Chondrocyte (in vitro differentiated cells): ENCODE measurements around the gene TCN1. TPM values are rescaled to one million over a fixed set of nuclear protein-coding genes. Genes with fewer than 3 reads are reported as not detected.
"Not testable (repeated sequence)": the region's sequence is repeated elsewhere in the genome, so short reads cannot be mapped to it uniquely, and the experiment has no call there.

ENCODE experiments used
- DNase-seq: peaks from one replicate; pipeline ENCODE4 v3.0.0; 2021; ENCODE audit warnings: mixed read lengths, low spot score
- H3K27ac Mint-ChIP-seq: one replicate; pipeline ENCODE4 v1.8.0; 2021; ENCODE audit warnings: mild to moderate bottlenecking, moderate library complexity, mixed read lengths; ENCODE audit not compliant: unreplicated experiment
- H3K27me3 Mint-ChIP-seq: 2 replicates; pipeline ENCODE4 v1.8.0; 2021; ENCODE audit warnings: low read depth, mixed read lengths
- H3K36me3 Mint-ChIP-seq: 2 replicates; pipeline ENCODE4 v1.8.0; 2021; ENCODE audit warnings: low read depth, mixed read lengths
- H3K4me1 Mint-ChIP-seq: 2 replicates; pipeline ENCODE4 v1.8.0; 2021; ENCODE audit warnings: low read depth, mild to moderate bottlenecking, mixed read lengths
- H3K4me3 Mint-ChIP-seq: one replicate; pipeline ENCODE4 v1.8.0; 2021; ENCODE audit warnings: mild to moderate bottlenecking, moderate library complexity, mixed read lengths; ENCODE audit not compliant: unreplicated experiment
- H3K9me3 Mint-ChIP-seq: 2 replicates; pipeline ENCODE4 v1.8.0; 2021; ENCODE audit warnings: low read depth, mixed read lengths
- total RNA-seq: library from RNA; stranded (reverse); gene quantifications from 3 replicates; pipeline ENCODE4 v1.2.1, GENCODE V29; 2021
- TF ChIP-seq, protein P1 (sequence below): fragments of 200-600 bp; sonication (generic); IDR thresholded peaks from 2 replicates; pipeline ENCODE4 v1.5.0; 2021; ENCODE audit warnings: antibody characterized with exemption, mild to moderate bottlenecking, moderate library complexity

The TCN1 gene
- total RNA-seq, 1 donor from 2014 or later, result not detected

DNA sequence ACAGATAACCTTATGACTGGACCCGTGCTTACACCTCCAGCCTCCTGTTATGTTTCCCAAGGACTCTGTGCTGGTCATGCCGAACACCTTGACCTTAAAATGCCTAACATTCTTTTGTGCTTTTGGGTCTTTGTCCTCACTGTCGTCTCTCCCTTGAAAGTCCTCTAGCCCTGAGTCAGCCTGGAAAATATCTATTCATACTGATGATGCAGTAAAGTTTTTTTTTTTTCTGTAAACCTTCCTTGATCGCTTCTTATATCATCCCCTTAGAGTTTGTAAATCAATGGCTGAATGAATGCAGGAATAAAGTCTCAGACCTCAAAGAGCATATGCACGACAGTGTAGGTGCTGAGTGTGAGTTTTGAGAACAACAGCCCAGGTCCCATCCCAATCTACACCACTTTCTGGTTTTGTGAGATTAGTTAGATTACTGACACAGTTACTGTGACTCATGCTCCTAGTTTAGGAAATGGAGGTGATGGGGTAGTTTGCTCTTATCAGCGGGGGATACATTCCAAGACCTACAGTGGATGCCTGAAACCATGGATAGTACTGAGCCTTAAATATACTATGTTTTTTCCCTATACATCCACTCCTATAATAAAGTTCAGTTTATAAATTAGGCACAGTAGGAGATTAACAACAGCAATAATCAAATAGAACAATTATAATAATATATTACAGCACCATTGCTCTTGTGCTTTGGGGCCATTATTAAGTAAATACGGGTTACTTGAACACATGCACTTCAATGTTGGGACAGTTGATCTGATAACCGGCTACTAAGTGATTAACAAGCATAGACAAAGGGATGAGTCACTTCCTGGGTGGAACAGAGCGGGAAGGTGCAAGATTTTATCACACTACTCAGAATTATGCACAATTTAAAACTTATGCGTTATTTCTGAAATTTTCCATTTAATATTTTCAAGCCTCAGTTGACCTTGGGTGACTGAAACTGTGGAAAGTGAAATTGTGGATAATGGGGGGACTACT lies 8.6 kb downstream of the TCN1 start:
- Mint-ChIP-seq H3K27ac (no peak overlapping the region), H3K36me3 (no peaks in the 10 kb centered on the region), H3K9me3 (no peaks in the 10 kb centered on the region), H3K27me3 (peaks cover 22% of the 10 kb centered on the region), H3K4me1 (no peaks in the 10 kb centered on the region), H3K4me3 (no peak overlapping the region)
- TF ChIP-seq, protein P1, sequence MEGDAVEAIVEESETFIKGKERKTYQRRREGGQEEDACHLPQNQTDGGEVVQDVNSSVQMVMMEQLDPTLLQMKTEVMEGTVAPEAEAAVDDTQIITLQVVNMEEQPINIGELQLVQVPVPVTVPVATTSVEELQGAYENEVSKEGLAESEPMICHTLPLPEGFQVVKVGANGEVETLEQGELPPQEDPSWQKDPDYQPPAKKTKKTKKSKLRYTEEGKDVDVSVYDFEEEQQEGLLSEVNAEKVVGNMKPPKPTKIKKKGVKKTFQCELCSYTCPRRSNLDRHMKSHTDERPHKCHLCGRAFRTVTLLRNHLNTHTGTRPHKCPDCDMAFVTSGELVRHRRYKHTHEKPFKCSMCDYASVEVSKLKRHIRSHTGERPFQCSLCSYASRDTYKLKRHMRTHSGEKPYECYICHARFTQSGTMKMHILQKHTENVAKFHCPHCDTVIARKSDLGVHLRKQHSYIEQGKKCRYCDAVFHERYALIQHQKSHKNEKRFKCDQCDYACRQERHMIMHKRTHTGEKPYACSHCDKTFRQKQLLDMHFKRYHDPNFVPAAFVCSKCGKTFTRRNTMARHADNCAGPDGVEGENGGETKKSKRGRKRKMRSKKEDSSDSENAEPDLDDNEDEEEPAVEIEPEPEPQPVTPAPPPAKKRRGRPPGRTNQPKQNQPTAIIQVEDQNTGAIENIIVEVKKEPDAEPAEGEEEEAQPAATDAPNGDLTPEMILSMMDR, result no peak
- DNase-seq, result no peak

DNA sequence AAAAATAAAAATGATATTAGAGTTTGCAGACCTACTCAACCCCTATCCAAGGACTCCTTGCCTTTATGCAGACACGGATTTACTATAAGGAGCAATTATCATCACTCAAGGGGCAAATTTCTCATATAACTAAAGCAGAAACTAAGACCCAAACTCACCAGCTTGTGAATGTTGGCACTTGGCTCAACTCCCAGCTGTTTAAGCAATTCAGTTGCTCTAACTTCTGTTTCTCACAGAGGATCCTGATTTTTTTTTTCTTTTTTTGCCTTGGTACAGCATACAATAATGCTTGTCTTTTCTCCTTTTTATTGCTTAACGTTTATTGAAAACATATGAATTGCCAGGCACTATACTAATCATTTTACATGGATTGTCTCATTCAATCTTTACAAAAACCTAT lies 11.4 kb downstream of the TCN1 start:
- Mint-ChIP-seq H3K4me1 (no peaks in the 10 kb centered on the region), H3K4me3 (no peak overlapping the region), H3K27me3 (peaks cover 18% of the 10 kb centered on the region), H3K36me3 (no peaks in the 10 kb centered on the region), H3K9me3 (no peaks in the 10 kb centered on the region), H3K27ac (no peak overlapping the region)
- TF ChIP-seq, protein P1, result no peak
- no peak for DNase-seq

DNA sequence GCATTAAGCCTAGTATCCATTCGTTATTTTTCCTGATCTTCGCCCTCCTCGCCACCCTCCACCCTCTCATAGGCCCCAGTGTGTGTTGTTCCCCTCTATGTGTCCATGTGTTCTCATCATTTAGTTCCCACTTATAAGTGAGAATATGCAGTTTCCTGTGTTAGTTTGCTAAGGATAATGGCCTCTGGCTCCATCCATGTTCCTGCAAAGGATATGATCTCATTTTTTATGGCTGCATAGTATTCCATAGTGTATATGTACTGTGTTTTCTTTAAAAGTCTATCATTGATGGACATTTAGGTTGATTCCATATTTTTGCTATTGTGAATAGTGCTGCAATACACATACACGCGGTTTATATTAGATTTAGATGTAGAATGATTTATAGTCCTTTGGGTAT lies 14.9 kb downstream of the TCN1 start:
- not testable (repeated sequence) for H3K36me3 Mint-ChIP-seq, H3K27ac Mint-ChIP-seq, DNase-seq, H3K9me3 Mint-ChIP-seq, H3K4me3 Mint-ChIP-seq, H3K27me3 Mint-ChIP-seq, H3K4me1 Mint-ChIP-seq

DNA sequence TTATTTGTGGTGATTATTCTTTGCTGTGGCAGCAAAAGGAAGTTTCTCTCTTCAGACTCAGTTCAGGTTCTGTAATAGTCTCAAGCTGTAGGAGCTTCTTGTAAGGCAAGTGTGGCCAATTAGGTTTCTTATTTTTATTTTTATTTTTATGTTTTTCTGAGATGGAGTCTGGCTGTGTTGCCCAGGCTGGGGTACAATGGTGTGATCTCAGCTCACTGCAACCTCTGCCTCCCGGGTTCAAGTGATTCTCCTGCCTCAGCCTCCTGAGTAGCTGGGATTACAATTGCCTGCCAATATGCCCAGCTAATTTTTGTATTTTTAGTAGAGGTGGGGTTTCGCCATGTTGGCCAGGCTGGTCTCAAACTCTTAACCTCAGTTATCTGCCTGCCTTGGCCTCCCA lies 16.7 kb downstream of the TCN1 start:
- not testable (repeated sequence) for H3K4me3 Mint-ChIP-seq, DNase-seq, H3K27ac Mint-ChIP-seq, H3K36me3 Mint-ChIP-seq, H3K27me3 Mint-ChIP-seq, H3K9me3 Mint-ChIP-seq, H3K4me1 Mint-ChIP-seq

DNA sequence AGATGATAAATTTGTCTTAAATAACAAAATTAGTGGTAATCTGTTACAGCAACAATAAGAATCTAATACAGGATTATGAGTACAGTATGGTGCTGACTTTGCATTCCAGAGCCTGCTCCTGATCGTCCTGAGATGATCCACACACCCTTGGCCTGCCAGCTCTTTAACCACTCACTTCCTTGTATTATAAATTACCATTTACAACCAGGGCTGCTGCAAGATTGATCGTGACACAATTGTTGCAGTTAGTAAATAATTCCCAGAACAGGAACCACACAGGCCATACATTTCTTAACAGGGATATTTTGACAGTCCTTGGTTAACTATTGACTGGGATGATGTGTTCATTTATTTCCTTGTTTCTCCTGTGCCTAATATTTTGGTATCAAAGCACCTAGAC lies 17.2 kb downstream of the TCN1 start:
- Mint-ChIP-seq H3K4me3 (no peak overlapping the region), H3K9me3 (no peaks in the 10 kb centered on the region), H3K36me3 (no peaks in the 10 kb centered on the region), H3K27ac (no peak overlapping the region), H3K27me3 (peaks cover 2% of the 10 kb centered on the region), H3K4me1 (no peaks in the 10 kb centered on the region)
- TF ChIP-seq, protein P1, result no peak
- DNase-seq, result no peak

DNA sequence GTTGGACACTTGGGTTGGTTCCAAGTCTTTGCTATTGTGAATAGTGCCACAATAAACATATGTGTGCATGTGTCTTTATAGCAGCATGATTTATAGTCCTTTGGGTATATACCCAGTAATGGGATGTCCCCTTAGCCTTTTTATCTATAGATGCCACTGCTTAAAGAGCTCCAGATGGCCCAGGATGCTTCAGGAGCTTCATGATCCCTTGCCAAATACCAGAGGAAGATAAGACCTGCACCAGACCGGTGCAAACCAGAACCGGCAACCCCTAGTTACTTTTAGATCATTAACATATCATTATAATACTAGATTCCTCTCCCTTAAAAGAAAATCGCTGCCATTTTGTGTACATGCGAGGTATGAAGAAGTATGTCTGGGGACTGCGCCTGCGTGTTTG lies 17.8 kb downstream of the TCN1 start:
- H3K36me3 Mint-ChIP-seq, H3K27ac Mint-ChIP-seq, H3K9me3 Mint-ChIP-seq, H3K27me3 Mint-ChIP-seq, H3K4me3 Mint-ChIP-seq, DNase-seq, H3K4me1 Mint-ChIP-seq: not testable (repeated sequence)

DNA sequence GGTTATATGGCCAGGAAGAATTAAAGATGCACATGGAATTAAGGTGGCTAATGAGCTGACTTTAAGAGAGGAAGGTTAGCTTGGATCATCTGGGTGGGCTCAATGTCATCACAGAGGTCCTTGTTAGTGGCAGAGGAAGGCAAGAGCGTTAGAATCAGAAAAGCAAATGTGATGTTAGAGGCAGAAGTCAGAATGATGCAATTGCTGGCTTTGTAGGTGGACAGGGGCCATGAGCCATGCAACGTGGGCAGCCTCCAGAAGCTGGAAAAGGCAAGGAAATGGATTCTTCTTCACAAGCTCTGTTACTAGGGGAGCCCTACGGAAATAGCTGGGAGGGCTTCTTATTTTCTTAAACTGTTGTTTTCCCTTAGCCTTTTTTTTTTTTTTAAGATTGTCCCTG lies 18.7 kb downstream of the TCN1 start:
- Mint-ChIP-seq H3K4me1 (no peaks in the 10 kb centered on the region), H3K27ac (no peak overlapping the region)

More for the DNA sequence above, 18.7 kb downstream of the TCN1 start:
- no peaks in the 10 kb centered on the region for H3K9me3 Mint-ChIP-seq
- H3K36me3 Mint-ChIP-seq, result no peaks in the 10 kb centered on the region
- H3K27me3 Mint-ChIP-seq, result peaks cover 3% of the 10 kb centered on the region
- no peak overlapping the region for H3K4me3 Mint-ChIP-seq
- no peak for DNase-seq
- TF ChIP-seq, protein P1, result no peak
